Measurements from ENCODE around the gene ASL.
A peak's percentile ranks its signal among the peaks of the same experiment; 100 is the strongest.
"Not testable (repeated sequence)": the region's sequence is repeated elsewhere in the genome, so short reads cannot be mapped to it uniquely, and the experiment has no call there.

Gene ASL

GRCh38 chr7:66039094-66039670 is 36.4 kb upstream of the ASL start:
- no peaks in the 10 kb centered on the region for H3K36me3 Mint-ChIP-seq (ENCODE audit: low read depth)

DNA sequence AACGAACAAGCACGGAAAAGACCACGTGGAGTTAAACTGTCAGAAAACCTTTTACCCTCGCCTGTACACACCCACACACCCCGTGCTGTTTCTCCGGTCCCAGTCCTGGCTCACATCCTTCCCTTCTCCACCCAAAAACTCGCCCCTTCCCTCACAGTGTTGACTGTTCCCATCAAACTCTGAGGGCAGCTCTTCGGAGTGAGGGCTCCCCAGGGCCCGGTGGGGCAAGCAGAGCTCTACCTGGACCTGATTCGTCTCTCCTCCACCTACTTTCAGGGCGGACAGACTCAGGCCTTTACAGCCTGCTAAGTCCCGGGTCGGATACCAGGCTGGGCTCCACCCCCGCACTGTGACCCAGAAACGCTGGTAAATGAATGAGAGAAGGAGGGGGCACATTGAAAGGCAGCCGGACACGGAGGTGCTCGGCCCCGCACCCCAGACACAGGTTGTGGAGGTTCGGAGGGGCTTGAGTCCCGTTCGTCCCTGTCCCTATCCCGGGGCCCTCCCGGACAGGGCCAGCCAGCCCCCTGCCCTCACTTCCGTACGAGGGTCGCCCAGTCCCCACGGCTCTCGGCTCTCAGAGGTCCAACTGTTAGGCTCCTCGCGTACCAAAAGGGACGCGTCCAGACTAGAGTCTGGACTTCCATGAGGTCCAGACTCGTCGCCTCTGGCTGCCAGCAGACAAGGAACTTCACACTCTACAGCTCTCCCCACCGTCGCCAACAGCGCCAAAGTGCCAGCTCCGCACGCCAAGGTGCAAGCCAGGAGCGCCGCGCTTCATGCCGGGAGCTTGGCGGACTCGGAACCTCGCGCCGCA is 31.7 kb upstream of the ASL start:
- Mint-ChIP-seq H3K4me3 (peak overlapping the region; percentile 54), H3K27ac (no peak overlapping the region), H3K4me1 (peaks cover 23% of the 10 kb centered on the region), H3K27me3 (ENCODE audit: low read depth, poor library complexity) (peaks cover 7% of the 10 kb centered on the region), H3K36me3 (ENCODE audit: low read depth) (no peaks in the 10 kb centered on the region), H3K9me3 (no peaks in the 10 kb centered on the region)
- DNase-seq: peak; percentile 27
- no peak for TF ChIP-seq CTCF (IDR thresholded peaks at IDR 0.05)

More at GRCh38 chr7:66039094-66039670, 36.4 kb upstream of the ASL start:
- no peak for DNase-seq
- peak overlapping the region; percentile 90 for H3K27ac Mint-ChIP-seq
- TF ChIP-seq CTCF (IDR thresholded peaks at IDR 0.05): no peak
- H3K4me1 Mint-ChIP-seq: peaks cover 20% of the 10 kb centered on the region
- peaks cover 19% of the 10 kb centered on the region for H3K27me3 Mint-ChIP-seq (ENCODE audit: low read depth, poor library complexity)
- no peaks in the 10 kb centered on the region for H3K9me3 Mint-ChIP-seq
- H3K4me3 Mint-ChIP-seq: no peak overlapping the region

DNA sequence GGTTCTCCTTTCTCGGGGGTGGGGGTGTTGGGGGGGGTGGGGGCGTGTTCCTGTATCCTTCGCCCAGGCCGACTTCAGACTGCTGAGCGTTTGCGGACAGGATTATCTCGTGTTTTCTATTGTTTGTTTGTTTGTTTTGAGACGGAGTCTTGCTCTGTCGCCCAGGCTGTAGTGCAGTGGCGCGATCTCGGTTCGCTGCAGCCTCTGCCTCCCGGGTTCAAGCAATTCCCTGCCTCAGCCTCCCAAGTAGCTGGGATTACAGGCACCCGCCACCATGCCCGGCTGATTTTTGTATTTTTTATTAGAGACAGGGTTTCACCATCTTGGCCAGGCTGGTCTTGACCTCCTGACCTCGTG is 31.1 kb upstream of the ASL start:
- H3K9me3 Mint-ChIP-seq; H3K27me3 Mint-ChIP-seq (ENCODE audit: low read depth, poor library complexity); H3K27ac Mint-ChIP-seq; H3K36me3 Mint-ChIP-seq (ENCODE audit: low read depth); DNase-seq: not testable (repeated sequence)
- peaks cover 17% of the 10 kb centered on the region for H3K4me1 Mint-ChIP-seq
- peak overlapping the region; percentile 54 for H3K4me3 Mint-ChIP-seq

DNA sequence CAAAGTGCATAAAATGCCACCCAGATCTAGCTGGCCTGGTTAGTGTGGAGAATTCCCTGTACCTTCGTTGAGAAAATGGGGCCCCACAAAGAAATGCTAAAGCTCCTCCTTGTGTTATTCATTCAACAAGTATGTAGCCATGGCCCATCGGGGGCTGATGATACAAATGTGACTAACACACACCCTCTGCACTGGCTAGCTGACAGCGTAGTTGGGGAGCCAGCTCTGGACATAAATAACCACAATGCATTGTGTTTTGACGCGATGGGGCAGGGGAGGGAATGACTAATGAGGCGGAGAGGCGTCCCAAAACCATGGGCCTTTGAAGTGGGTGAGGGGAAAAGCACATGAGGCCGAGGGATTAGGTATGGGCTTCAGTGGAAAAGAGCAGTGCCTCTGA is 28.2 kb upstream of the ASL start:
- Mint-ChIP-seq H3K4me1 (peaks cover 13% of the 10 kb centered on the region), H3K36me3 (ENCODE audit: low read depth) (no peaks in the 10 kb centered on the region), H3K27ac (no peak overlapping the region), H3K4me3 (no peak overlapping the region), H3K27me3 (ENCODE audit: low read depth, poor library complexity) (peaks cover 3% of the 10 kb centered on the region), H3K9me3 (no peaks in the 10 kb centered on the region)
- TF ChIP-seq CTCF (IDR thresholded peaks at IDR 0.05): no peak
- DNase-seq: no peak

- H3K27ac Mint-ChIP-seq; H3K27me3 Mint-ChIP-seq (ENCODE audit: low read depth, poor library complexity); H3K4me3 Mint-ChIP-seq; DNase-seq; H3K9me3 Mint-ChIP-seq; H3K36me3 Mint-ChIP-seq (ENCODE audit: low read depth); H3K4me1 Mint-ChIP-seq: not testable (repeated sequence)
Observed at GRCh38 chr7:66049886-66050285, 25.7 kb upstream of the ASL start.

DNA sequence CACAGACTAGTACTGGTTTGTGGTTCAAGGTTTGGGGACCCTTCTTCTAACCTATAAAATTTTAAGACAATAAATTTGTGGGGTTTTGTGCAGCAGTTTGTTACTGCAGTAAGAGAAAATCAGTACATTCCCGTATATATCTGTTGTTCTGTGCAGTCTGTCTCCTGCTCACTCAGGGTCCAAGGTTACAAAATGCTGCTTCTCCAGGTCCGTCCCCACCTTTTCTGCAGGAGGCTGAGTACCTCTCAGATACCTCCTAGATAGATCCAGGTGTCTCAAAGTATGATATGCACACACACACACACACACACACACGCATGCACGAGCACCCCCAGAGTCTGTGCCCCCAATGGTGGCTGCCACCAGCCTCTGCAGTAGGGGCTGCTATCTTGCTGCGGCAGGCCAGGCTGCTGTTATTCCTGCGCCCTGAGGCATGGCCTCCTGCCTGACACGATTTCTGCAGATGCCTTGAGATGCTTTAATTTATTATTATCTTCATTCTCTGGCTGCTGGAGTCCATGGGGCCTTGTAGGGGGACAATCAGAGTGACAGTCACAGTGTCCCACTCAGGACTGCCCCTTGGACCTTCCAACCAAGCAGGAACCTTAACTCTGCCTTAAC is 25.2 kb upstream of the ASL start:
- Mint-ChIP-seq H3K27ac (peak overlapping the region; percentile 39), H3K9me3 (no peaks in the 10 kb centered on the region), H3K27me3 (ENCODE audit: low read depth, poor library complexity) (peaks cover 3% of the 10 kb centered on the region)

More for the DNA sequence above, 25.2 kb upstream of the ASL start:
- H3K4me3 Mint-ChIP-seq: no peak overlapping the region
- H3K4me1 Mint-ChIP-seq: peaks cover 10% of the 10 kb centered on the region
- TF ChIP-seq CTCF (IDR thresholded peaks at IDR 0.05): no peak
- H3K36me3 Mint-ChIP-seq (ENCODE audit: low read depth): no peaks in the 10 kb centered on the region
- DNase-seq: no peak

All from nephron progenitor cell (in vitro differentiated cells).